ENCODE measurements around the gene FBN1. TPM values are rescaled to one million over a fixed set of nuclear protein-coding genes. Genes with fewer than 3 reads are reported as not detected.

The FBN1 gene
- total RNA-seq, 6 donors from 2014 or later = 20.3 to 159 (median 44.3) TPM

DNA sequence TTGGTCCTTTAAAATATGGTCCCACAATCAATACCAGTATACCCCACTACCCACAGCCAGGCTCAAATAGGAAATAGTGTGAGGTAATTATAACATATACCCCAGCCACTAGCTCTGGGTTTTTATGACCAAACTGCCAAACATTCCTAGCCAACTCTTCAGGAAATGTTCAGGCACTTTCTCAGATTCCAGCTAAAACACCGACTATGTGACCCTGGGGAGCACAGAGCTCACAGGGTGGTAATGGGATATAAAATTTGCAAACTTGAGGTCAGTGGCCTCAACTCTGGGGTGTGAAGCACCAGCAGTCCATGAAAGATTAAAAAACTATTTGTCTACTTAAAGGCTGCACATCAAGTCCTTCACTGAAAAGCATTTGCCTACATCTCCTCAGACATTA lies 12.9 kb downstream of the FBN1 start:
- no peaks in the 10 kb centered on the region for H3K4me1 ChIP-seq
- ATAC-seq (ENCODE audit: low FRiP score in 2 of 2) = no peak
- H3K9me3 ChIP-seq = no peaks in the 10 kb centered on the region
- no peak for DNase-seq
- no peaks in the 10 kb centered on the region for H3K36me3 ChIP-seq
- WGBS, 2 donors = 13 to 57% methylated on average over 1 of the region's 1 CpG
- H3K27me3 ChIP-seq = no peaks in the 10 kb centered on the region
- no peak overlapping the region for H3K27ac ChIP-seq
- H3K4me3 ChIP-seq = no peak overlapping the region
- no peak for TF ChIP-seq POLR2AphosphoS5 (IDR thresholded peaks at IDR 0.05)
- no peak for TF ChIP-seq EP300 (IDR thresholded peaks at IDR 0.05)
- no peak for TF ChIP-seq POLR2A (IDR thresholded peaks at IDR 0.05)
- TF ChIP-seq, protein P1, sequence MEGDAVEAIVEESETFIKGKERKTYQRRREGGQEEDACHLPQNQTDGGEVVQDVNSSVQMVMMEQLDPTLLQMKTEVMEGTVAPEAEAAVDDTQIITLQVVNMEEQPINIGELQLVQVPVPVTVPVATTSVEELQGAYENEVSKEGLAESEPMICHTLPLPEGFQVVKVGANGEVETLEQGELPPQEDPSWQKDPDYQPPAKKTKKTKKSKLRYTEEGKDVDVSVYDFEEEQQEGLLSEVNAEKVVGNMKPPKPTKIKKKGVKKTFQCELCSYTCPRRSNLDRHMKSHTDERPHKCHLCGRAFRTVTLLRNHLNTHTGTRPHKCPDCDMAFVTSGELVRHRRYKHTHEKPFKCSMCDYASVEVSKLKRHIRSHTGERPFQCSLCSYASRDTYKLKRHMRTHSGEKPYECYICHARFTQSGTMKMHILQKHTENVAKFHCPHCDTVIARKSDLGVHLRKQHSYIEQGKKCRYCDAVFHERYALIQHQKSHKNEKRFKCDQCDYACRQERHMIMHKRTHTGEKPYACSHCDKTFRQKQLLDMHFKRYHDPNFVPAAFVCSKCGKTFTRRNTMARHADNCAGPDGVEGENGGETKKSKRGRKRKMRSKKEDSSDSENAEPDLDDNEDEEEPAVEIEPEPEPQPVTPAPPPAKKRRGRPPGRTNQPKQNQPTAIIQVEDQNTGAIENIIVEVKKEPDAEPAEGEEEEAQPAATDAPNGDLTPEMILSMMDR (IDR thresholded peaks at IDR 0.05) = no peak

DNA sequence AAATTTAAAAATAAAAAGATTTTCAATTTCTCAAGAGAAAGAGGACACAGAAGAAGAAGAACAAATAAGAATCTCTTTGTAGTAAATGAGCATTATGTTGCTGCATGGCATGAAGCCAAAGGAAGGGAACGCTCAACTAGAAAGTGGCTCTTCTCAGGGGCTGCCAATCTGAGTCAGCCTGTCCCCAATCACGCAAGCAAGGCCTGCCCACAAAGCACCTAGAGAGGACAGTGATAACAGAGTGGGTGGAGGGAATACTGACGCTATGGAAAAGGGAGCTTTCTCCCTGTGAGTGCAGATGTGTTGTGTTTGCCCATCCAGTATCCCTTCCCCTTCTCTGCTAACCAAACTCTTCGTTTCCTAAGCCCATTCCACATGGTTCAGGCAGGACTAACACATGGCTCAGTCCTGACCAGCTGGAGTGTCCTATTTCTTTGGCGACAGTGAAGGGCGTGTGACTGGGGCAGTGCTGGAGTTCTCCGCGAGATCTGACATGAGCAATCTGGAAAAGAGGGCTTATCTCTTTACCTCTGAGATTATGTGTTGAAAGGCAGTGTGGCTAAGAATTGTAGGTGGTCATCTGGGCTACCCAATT lies 14.2 kb downstream of the FBN1 start:
- 66 to 77% methylated on average over 8 of the region's 8 CpGs for WGBS, 2 donors
- Histone ChIP-seq H3K27ac (no peak overlapping the region), H3K36me3 (no peaks in the 10 kb centered on the region), H3K9me3 (no peaks in the 10 kb centered on the region), H3K4me1 (peaks cover 0 to 7% (median 0%) of the 10 kb centered on the region in 4 donors), H3K4me3 (no peak overlapping the region), H3K27me3 (no peaks in the 10 kb centered on the region)
- no peak for TF ChIP-seq EP300 (IDR thresholded peaks at IDR 0.05)
- TF ChIP-seq POLR2AphosphoS5 (IDR thresholded peaks at IDR 0.05) = peak in 1 of 2 donors; percentile 38
- ATAC-seq (ENCODE audit: low FRiP score in 2 of 2) (peak; percentile 40 to 47), DNase-seq (no peak)

DNA sequence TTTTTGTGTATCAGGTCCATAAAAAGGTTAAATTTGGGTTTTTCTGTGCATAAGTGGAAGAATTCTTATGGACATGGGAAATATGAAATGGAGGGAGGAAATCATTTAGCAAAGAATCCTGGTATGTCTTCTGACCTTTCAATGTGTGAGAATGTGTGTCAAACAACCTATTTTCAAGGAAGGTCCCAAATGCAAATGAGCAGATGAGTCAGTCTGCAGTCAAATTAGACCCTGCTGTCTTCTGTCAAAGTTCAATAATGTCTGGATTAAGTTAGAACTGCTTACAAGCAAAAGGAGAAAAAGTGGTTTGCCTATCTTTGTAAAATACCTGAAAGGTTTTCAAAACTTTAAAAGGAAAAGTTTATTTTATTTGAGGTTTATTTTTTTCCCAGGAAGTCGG lies 15.3 kb downstream of the FBN1 start:
- Histone ChIP-seq H3K4me1 (peaks cover 0 to 7% (median 0%) of the 10 kb centered on the region in 4 donors), H3K9me3 (no peaks in the 10 kb centered on the region), H3K27ac (no peak overlapping the region), H3K4me3 (no peak overlapping the region), H3K27me3 (no peaks in the 10 kb centered on the region), H3K36me3 (no peaks in the 10 kb centered on the region)
- TF ChIP-seq, protein P1 (IDR thresholded peaks at IDR 0.05) = no peak
- TF ChIP-seq EP300 (IDR thresholded peaks at IDR 0.05) (no peak), POLR2A (IDR thresholded peaks at IDR 0.05) (no peak), POLR2AphosphoS5 (IDR thresholded peaks at IDR 0.05) (no peak)
- no peak for DNase-seq
- ATAC-seq (ENCODE audit: low FRiP score in 2 of 2) = no peak
- WGBS, 2 donors = 90 to 95% methylated on average over 1 of the region's 1 CpG

DNA sequence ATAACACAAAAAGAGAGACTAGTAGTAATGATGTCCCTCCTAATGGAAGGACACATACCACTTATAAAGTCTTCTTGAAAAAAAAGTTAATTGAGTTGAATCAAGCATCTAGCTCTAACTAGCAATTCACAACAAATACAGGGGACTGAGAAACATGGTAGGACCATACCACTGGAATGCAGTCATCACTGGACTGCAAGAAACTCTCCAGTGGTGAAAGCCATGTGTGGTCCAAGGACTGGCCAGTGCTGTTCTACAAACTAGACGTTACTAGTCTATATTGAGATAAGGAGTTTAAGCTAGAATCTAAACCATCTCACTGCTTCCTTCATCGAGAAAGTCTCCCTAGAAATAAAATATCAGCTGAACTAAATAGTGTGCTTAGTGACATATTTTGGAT lies 16.7 kb downstream of the FBN1 start:
- peak in 1 of 2 donors; percentile 43 for ATAC-seq (ENCODE audit: low FRiP score in 2 of 2)
- H3K9me3 ChIP-seq = no peaks in the 10 kb centered on the region
- 81 to 92% methylated on average over 2 of the region's 2 CpGs for WGBS, 2 donors
- H3K36me3 ChIP-seq = no peaks in the 10 kb centered on the region
- no peak overlapping the region for H3K4me3 ChIP-seq
- H3K27me3 ChIP-seq = no peaks in the 10 kb centered on the region
- DNase-seq = no peak
- peaks cover 0 to 7% (median 0%) of the 10 kb centered on the region in 4 donors for H3K4me1 ChIP-seq
- H3K27ac ChIP-seq = no peak overlapping the region
- no peak for TF ChIP-seq POLR2A (IDR thresholded peaks at IDR 0.05)
- no peak for TF ChIP-seq POLR2AphosphoS5 (IDR thresholded peaks at IDR 0.05)
- TF ChIP-seq EP300 (IDR thresholded peaks at IDR 0.05) = no peak
- TF ChIP-seq, protein P1 (IDR thresholded peaks at IDR 0.05) = no peak

DNA sequence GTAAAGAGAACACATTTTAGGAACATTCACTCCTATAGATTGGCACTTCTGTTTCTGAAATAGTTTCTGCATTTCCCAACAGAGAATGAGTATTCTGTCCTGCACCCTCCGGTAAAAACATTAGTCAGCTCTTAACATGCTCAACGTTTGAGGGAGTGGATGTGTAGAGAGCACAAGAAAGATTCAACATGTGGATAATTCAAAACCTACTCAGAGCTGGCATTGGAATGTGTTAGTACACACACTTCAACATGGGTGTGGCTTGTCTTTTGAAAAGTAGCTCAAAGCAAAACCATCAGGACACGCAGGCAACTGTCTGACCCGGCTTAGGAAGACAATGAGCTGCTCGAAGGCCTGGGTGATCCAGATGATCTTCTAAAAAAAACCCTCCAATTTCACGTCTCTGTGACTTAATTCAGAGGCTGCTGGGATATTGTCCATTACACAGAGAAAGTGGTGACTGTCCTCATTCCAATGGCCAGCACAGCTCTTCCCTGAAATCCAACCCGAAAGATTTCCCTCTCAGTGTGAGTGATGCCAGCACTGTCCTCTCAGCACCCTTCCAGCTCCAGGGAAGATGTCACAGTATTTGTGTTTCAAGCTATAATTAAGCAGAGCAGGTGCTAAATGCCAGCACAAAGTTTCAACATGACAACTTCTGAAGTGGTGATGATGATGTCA lies 18.1 kb downstream of the FBN1 start:
- no peak overlapping the region for H3K4me3 ChIP-seq
- WGBS, 2 donors = 43 to 47% methylated on average over 7 of the region's 7 CpGs
- TF ChIP-seq POLR2AphosphoS5 (IDR thresholded peaks at IDR 0.05) (no peak), EP300 (IDR thresholded peaks at IDR 0.05) (no peak), POLR2A (IDR thresholded peaks at IDR 0.05) (no peak)
- TF ChIP-seq, protein P1 (IDR thresholded peaks at IDR 0.05) = no peak
- H3K4me1 ChIP-seq = peaks cover 0 to 7% (median 0%) of the 10 kb centered on the region in 4 donors
- DNase-seq (no peak), ATAC-seq (ENCODE audit: low FRiP score in 2 of 2) (peak in 1 of 2 donors; percentile 54)
- no peak overlapping the region for H3K27ac ChIP-seq
- H3K27me3 ChIP-seq = no peaks in the 10 kb centered on the region
- no peaks in the 10 kb centered on the region for H3K36me3 ChIP-seq
- no peaks in the 10 kb centered on the region for H3K9me3 ChIP-seq

Data from upper lobe of left lung (tissue), 6 donors.